HEK293 (cell line): ENCODE results near the gene POLR3B.

Experiments used
- CTCF ChIA-PET: fragments of 350-600 bp; formaldehyde crosslinking; extraction: SDS; loops from one replicate; lab custom pipeline; 2021; ENCODE audit warnings: antibody characterized with exemption; lab: Yijun Ruan, JAX
- POLR2A ChIA-PET: fragments of 300-600 bp; formaldehyde crosslinking; extraction: SDS; loops from one replicate; lab custom pipeline; 2020; ENCODE audit warnings: antibody characterized with exemption, inconsistent platforms; lab: Yijun Ruan, JAX
- H3K27ac ChIP-seq: fragments of 200-500 bp; sonication (Bioruptor generic); 2 replicates; pipeline ENCODE4 v1.5.1; 2014; ENCODE audit warnings: low read depth, low read length, control low read depth, inconsistent platforms; ENCODE audit errors: extremely low read depth
- H3K36me3 ChIP-seq, 2 experiments: fragments of 200-500 bp in 1 of 2; sonication (Bioruptor generic) in 1 of 2; 1 replicate in 1 of 2; 2 replicates in 1 of 2; pipeline ENCODE4 v1.5.1; 2014 to 2017; ENCODE audit warnings: inconsistent platforms in 2 of 2, low read length in 2 of 2; ENCODE audit not compliant: control insufficient read depth in 2 of 2, insufficient read depth in 1 of 2
- H3K4me1 ChIP-seq: fragments of 200-500 bp; sonication (Bioruptor generic); 2 replicates; pipeline ENCODE4 v1.5.1; 2014; ENCODE audit warnings: mild to moderate bottlenecking, low read length, inconsistent platforms; ENCODE audit not compliant: control insufficient read depth, insufficient read depth
- H3K4me3 ChIP-seq: 2 replicates; pipeline ENCODE4 v1.5.1; 2011; ENCODE audit warnings: low read depth, mild to moderate bottlenecking, control low read depth, low read length, moderate library complexity
- H3K9me3 ChIP-seq: fragments of 200-500 bp; sonication (Bioruptor generic); 2 replicates; pipeline ENCODE4 v1.5.1; 2014; ENCODE audit warnings: low read depth, low read length, inconsistent platforms; ENCODE audit not compliant: control insufficient read depth, insufficient read depth
- ELK4 ChIP-seq: IDR thresholded peaks from 2 replicates; pipeline ENCODE4 v1.6.1; 2011; ENCODE audit warnings: mild to moderate bottlenecking, low read depth, low read length, borderline replicate concordance
- PRDM6 ChIP-seq: fragments of 450-650 bp; formaldehyde crosslinking; IDR thresholded peaks from 2 replicates; pipeline ENCODE4 v1.5.1; 2017; ENCODE audit warnings: missing biosample characterization, missing genetic modification characterization
- SETDB1 ChIP-seq: IDR thresholded peaks from one replicate; pipeline ENCODE4 v1.6.1; 2017; ENCODE audit warnings: mild to moderate bottlenecking, low read length, moderate library complexity, mixed read lengths; ENCODE audit not compliant: insufficient read length
- WT1 ChIP-seq: fragments of 450-650 bp; formaldehyde crosslinking; IDR thresholded peaks from 2 replicates; pipeline ENCODE4 v1.5.1; 2016; ENCODE audit warnings: missing biosample characterization, missing genetic modification characterization
- ZNF10 ChIP-seq: fragments of 450-650 bp; formaldehyde crosslinking; IDR thresholded peaks from 2 replicates; pipeline ENCODE4 v1.5.1; 2017; ENCODE audit warnings: missing biosample characterization, missing genetic modification characterization
- ZNF140 ChIP-seq: fragments of 450-650 bp; formaldehyde crosslinking; IDR thresholded peaks from 2 replicates; pipeline ENCODE4 v1.5.1; 2016; ENCODE audit warnings: missing biosample characterization, missing genetic modification characterization
- ZNF184 ChIP-seq: fragments of 450-650 bp; IDR thresholded peaks from 2 replicates; pipeline ENCODE4 v1.5.1; 2018; ENCODE audit warnings: missing biosample characterization, mild to moderate bottlenecking, missing genetic modification characterization
- ZNF311 ChIP-seq: fragments of 450-650 bp; formaldehyde crosslinking; IDR thresholded peaks from 2 replicates; pipeline ENCODE4 v1.5.1; 2017; ENCODE audit warnings: missing biosample characterization, missing genetic modification characterization, borderline replicate concordance
- ZNF366 ChIP-seq: fragments of 450-650 bp; formaldehyde crosslinking; conservative IDR thresholded peaks from 2 replicates; pipeline ENCODE4 v1.5.1; 2016; ENCODE audit warnings: missing biosample characterization, missing genetic modification characterization
- ZNF48 ChIP-seq: fragments of 450-650 bp; formaldehyde crosslinking; IDR thresholded peaks from 2 replicates; pipeline ENCODE4 v1.5.1; 2016; ENCODE audit warnings: missing biosample characterization, missing genetic modification characterization
- ZNF521 ChIP-seq: fragments of 450-650 bp; formaldehyde crosslinking; IDR thresholded peaks from 2 replicates; pipeline ENCODE4 v1.5.1; 2017; ENCODE audit warnings: missing biosample characterization, mild to moderate bottlenecking, missing genetic modification characterization
- ZNF530 ChIP-seq: fragments of 450-650 bp; formaldehyde crosslinking; IDR thresholded peaks from 2 replicates; pipeline ENCODE4 v1.5.1; 2016; ENCODE audit warnings: low read depth, missing biosample characterization, missing genetic modification characterization
- ZNF544 ChIP-seq: fragments of 450-650 bp; formaldehyde crosslinking; IDR thresholded peaks from 2 replicates; pipeline ENCODE4 v1.5.0; 2017; ENCODE audit warnings: missing biosample characterization, missing genetic modification characterization
- ZNF548 ChIP-seq: fragments of 450-650 bp; formaldehyde crosslinking; IDR thresholded peaks from 2 replicates; pipeline ENCODE4 v1.5.1; 2016; ENCODE audit warnings: missing biosample characterization, missing genetic modification characterization
- ZNF621 ChIP-seq: fragments of 450-650 bp; formaldehyde crosslinking; IDR thresholded peaks from 2 replicates; pipeline ENCODE4 v1.5.1; 2017; ENCODE audit warnings: missing biosample characterization, missing genetic modification characterization
- ZNF747 ChIP-seq: fragments of 450-650 bp; formaldehyde crosslinking; IDR thresholded peaks from 2 replicates; pipeline ENCODE4 v1.5.1; 2016; ENCODE audit warnings: missing biosample characterization, missing genetic modification characterization
- TF ChIP-seq, protein P1 (sequence below): fragments of 450-650 bp; formaldehyde crosslinking; IDR thresholded peaks from 2 replicates; pipeline ENCODE4 v1.5.1; 2016; ENCODE audit warnings: missing biosample characterization, missing genetic modification characterization
- TF ChIP-seq, protein P2 (sequence below): fragments of 450-650 bp; formaldehyde crosslinking; IDR thresholded peaks from 2 replicates; pipeline ENCODE4 v1.5.1; 2016; ENCODE audit warnings: missing biosample characterization, missing genetic modification characterization, low read depth
- TF ChIP-seq, protein P3 (sequence below): fragments of 450-650 bp; formaldehyde crosslinking; IDR thresholded peaks from 2 replicates; pipeline ENCODE4 v1.5.1; 2016; ENCODE audit warnings: missing biosample characterization, missing genetic modification characterization
- TF ChIP-seq, protein P4 (sequence below): fragments of 450-650 bp; formaldehyde crosslinking; IDR thresholded peaks from 2 replicates; pipeline ENCODE4 v1.5.1; 2017; ENCODE audit warnings: missing biosample characterization, missing genetic modification characterization
- TF ChIP-seq, protein P5 (sequence below): fragments of 450-650 bp; IDR thresholded peaks from 2 replicates; pipeline ENCODE4 v1.5.1; 2018; ENCODE audit warnings: missing biosample characterization, mild to moderate bottlenecking, missing genetic modification characterization

The POLR3B gene

DNA sequence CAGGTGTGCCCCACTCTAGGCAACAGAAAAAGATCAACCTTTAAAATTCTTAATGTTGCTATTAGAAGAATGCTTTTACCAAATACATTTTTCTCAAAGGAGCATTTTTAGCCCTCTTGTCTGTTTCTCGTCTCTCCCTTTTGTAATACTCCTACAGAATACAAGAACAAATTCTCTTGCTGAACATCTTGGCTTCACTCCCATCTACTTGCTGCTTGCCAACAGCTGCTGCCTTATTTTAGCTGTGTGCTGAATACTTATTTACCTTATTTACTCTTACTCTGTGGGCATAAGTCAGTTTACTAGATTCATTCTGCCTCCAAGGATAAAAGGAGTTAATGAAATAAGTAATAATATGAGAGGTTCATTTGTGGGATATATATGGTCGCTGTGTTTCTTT is 70.8 kb downstream of the POLR3B start:
- Histone ChIP-seq H3K27ac (no peak overlapping the region), H3K4me1 (no peaks in the 10 kb centered on the region), H3K4me3 (no peak overlapping the region), H3K36me3 (peaks cover 5 to 21% of the 10 kb centered on the region in 2 experiments; a peak in 2 of 3 replicates), H3K9me3 (no peaks in the 10 kb centered on the region)
- POLR2A ChIA-PET: no interaction called here
- TF ChIP-seq ZNF184 (no peak), ZNF548 (tag by site-specific recombination) (no peak), PRDM6 (tag by site-specific recombination) (no peak), ELK4 (no peak), ZNF544 (no peak), ZNF48 (tag by site-specific recombination) (no peak)
- TF ChIP-seq, protein P1, sequence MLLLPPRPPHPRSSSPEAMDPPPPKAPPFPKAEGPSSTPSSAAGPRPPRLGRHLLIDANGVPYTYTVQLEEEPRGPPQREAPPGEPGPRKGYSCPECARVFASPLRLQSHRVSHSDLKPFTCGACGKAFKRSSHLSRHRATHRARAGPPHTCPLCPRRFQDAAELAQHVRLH (tag by site-specific recombination): no peak
- TF ChIP-seq, protein P2, sequence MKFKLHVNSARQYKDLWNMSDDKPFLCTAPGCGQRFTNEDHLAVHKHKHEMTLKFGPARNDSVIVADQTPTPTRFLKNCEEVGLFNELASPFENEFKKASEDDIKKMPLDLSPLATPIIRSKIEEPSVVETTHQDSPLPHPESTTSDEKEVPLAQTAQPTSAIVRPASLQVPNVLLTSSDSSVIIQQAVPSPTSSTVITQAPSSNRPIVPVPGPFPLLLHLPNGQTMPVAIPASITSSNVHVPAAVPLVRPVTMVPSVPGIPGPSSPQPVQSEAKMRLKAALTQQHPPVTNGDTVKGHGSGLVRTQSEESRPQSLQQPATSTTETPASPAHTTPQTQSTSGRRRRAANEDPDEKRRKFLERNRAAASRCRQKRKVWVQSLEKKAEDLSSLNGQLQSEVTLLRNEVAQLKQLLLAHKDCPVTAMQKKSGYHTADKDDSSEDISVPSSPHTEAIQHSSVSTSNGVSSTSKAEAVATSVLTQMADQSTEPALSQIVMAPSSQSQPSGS (tag by site-specific recombination): no peak
- CTCF ChIA-PET: interaction anchor here (0.7 kb wide), 1 partner anchor 956 kb away, joined by 4 read pairs; no protein-coding TSS in a partner anchor

GRCh38 chr12:106429043-106429552 is 71.5 kb downstream of the POLR3B start:
- Histone ChIP-seq H3K4me3 (no peak overlapping the region), H3K27ac (no peak overlapping the region), H3K36me3 (peaks cover 5 to 24% of the 10 kb centered on the region in 2 experiments; a peak in 2 of 3 replicates), H3K4me1 (no peaks in the 10 kb centered on the region), H3K9me3 (no peaks in the 10 kb centered on the region)
- ChIA-PET CTCF (no interaction called here), POLR2A (no interaction called here)
- TF ChIP-seq ZNF366 (tag by site-specific recombination) (no peak), PRDM6 (tag by site-specific recombination) (no peak), ZNF311 (no peak), ZNF521 (tag by site-specific recombination) (no peak), WT1 (tag by site-specific recombination) (no peak), SETDB1 (no peak), ZNF530 (tag by site-specific recombination) (no peak), ZNF621 (tag by site-specific recombination) (no peak), ZNF10 (tag by site-specific recombination) (no peak), ZNF747 (tag by site-specific recombination) (no peak), ZNF140 (no peak)
- TF ChIP-seq, protein P2 (tag by site-specific recombination): no peak
- TF ChIP-seq, protein P3, sequence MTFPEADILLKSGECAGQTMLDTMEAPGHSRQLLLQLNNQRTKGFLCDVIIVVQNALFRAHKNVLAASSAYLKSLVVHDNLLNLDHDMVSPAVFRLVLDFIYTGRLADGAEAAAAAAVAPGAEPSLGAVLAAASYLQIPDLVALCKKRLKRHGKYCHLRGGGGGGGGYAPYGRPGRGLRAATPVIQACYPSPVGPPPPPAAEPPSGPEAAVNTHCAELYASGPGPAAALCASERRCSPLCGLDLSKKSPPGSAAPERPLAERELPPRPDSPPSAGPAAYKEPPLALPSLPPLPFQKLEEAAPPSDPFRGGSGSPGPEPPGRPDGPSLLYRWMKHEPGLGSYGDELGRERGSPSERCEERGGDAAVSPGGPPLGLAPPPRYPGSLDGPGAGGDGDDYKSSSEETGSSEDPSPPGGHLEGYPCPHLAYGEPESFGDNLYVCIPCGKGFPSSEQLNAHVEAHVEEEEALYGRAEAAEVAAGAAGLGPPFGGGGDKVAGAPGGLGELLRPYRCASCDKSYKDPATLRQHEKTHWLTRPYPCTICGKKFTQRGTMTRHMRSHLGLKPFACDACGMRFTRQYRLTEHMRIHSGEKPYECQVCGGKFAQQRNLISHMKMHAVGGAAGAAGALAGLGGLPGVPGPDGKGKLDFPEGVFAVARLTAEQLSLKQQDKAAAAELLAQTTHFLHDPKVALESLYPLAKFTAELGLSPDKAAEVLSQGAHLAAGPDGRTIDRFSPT (tag by site-specific recombination): no peak
- TF ChIP-seq, protein P4, sequence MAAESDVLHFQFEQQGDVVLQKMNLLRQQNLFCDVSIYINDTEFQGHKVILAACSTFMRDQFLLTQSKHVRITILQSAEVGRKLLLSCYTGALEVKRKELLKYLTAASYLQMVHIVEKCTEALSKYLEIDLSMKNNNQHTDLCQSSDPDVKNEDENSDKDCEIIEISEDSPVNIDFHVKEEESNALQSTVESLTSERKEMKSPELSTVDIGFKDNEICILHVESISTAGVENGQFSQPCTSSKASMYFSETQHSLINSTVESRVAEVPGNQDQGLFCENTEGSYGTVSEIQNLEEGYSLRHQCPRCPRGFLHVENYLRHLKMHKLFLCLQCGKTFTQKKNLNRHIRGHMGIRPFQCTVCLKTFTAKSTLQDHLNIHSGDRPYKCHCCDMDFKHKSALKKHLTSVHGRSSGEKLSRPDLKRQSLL (tag by site-specific recombination): no peak
- TF ChIP-seq, protein P5, sequence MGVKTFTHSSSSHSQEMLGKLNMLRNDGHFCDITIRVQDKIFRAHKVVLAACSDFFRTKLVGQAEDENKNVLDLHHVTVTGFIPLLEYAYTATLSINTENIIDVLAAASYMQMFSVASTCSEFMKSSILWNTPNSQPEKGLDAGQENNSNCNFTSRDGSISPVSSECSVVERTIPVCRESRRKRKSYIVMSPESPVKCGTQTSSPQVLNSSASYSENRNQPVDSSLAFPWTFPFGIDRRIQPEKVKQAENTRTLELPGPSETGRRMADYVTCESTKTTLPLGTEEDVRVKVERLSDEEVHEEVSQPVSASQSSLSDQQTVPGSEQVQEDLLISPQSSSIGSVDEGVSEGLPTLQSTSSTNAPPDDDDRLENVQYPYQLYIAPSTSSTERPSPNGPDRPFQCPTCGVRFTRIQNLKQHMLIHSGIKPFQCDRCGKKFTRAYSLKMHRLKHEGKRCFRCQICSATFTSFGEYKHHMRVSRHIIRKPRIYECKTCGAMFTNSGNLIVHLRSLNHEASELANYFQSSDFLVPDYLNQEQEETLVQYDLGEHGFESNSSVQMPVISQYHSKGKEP (tag by site-specific recombination): no peak
